ENCODE results near the gene AGAP1. TPM values are rescaled to one million over a fixed set of nuclear protein-coding genes. Genes with fewer than 3 reads are reported as not detected.

The AGAP1 gene
- total and polyA plus RNA-seq, 11 donors, result 5.9 to 21.6 (median 18.9) TPM

DNA sequence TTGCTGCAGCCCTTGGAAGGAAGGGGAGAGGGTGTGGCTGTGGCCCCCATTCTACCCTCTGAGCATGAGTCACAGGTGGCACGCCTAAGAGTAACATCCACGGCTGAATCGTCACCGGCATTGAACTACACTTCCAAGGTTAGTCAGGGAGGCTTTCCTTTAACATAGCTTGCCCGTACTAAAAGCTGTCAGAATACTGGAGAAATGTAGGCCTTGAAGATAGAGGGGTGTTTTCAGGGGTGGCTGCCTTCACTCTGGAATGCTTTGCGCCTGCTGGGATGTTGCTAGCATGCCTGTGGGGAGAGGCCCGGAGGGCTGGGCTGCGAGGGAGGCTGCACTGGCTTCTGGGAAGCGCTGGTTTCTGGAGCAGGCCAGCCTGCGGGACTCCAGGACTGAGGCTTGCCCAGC is 333.7 kb downstream of the AGAP1 start:
- Histone ChIP-seq H3K4me1 (no peaks in the 10 kb centered on the region), H3K4me3 (no peak overlapping the region), H3K27ac (no peak overlapping the region), H3K9me3 (no peaks in the 10 kb centered on the region), H3K36me3 (peaks cover 0 to 21% (median 0%) of the 10 kb centered on the region in 9 donors), H3K27me3 (no peaks in the 10 kb centered on the region)
- 89 to 93% (median 91%) methylated on average over 10 of the region's 10 CpGs for WGBS, 4 donors
- no peak for ATAC-seq
- intact Hi-C loops (cut with DNase I), result no loop called here
- TF ChIP-seq, protein P1, sequence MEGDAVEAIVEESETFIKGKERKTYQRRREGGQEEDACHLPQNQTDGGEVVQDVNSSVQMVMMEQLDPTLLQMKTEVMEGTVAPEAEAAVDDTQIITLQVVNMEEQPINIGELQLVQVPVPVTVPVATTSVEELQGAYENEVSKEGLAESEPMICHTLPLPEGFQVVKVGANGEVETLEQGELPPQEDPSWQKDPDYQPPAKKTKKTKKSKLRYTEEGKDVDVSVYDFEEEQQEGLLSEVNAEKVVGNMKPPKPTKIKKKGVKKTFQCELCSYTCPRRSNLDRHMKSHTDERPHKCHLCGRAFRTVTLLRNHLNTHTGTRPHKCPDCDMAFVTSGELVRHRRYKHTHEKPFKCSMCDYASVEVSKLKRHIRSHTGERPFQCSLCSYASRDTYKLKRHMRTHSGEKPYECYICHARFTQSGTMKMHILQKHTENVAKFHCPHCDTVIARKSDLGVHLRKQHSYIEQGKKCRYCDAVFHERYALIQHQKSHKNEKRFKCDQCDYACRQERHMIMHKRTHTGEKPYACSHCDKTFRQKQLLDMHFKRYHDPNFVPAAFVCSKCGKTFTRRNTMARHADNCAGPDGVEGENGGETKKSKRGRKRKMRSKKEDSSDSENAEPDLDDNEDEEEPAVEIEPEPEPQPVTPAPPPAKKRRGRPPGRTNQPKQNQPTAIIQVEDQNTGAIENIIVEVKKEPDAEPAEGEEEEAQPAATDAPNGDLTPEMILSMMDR (IDR thresholded peaks at IDR 0.05), result no peak
- TF ChIP-seq POLR2A (IDR thresholded peaks at IDR 0.05), result no peak
- DNase-seq, result no peak

- DNase-seq (no peak), ATAC-seq (no peak)
- Histone ChIP-seq H3K27me3 (no peaks in the 10 kb centered on the region), H3K4me1 (no peaks in the 10 kb centered on the region), H3K36me3 (peaks cover 0 to 17% (median 0%) of the 10 kb centered on the region in 9 donors), H3K9me3 (no peaks in the 10 kb centered on the region), H3K4me3 (no peak overlapping the region), H3K27ac (no peak overlapping the region)
- WGBS, 4 donors, result 89 to 95% (median 92%) methylated on average over 8 of the region's 8 CpGs
- TF ChIP-seq, protein P1 (IDR thresholded peaks at IDR 0.05), result no peak
- TF ChIP-seq POLR2A (IDR thresholded peaks at IDR 0.05), result no peak
- intact Hi-C loops (cut with DNase I), result no loop called here
Measured at GRCh38 chr2:235829726-235830125, 335.9 kb downstream of the AGAP1 start.

GRCh38 chr2:235831755-235832154 is 337.9 kb downstream of the AGAP1 start:
- no peak overlapping the region for H3K27ac ChIP-seq
- WGBS, 4 donors, result 92 to 98% (median 96%) methylated on average over 1 of the region's 1 CpG
- no peak for TF ChIP-seq POLR2A (IDR thresholded peaks at IDR 0.05)
- TF ChIP-seq, protein P1 (IDR thresholded peaks at IDR 0.05), result no peak
- no peaks in the 10 kb centered on the region for H3K27me3 ChIP-seq
- H3K9me3 ChIP-seq, result no peaks in the 10 kb centered on the region
- intact Hi-C loops (cut with DNase I), result no loop called here
- peaks cover 0 to 5% (median 0%) of the 10 kb centered on the region in 9 donors for H3K36me3 ChIP-seq
- H3K4me1 ChIP-seq, result no peaks in the 10 kb centered on the region
- ATAC-seq, result no peak
- DNase-seq, result no peak
- no peak overlapping the region for H3K4me3 ChIP-seq

- WGBS, 4 donors, result 94 to 97% (median 96%) methylated on average over 13 to 14 of the region's 14 CpGs
- no peaks in the 10 kb centered on the region for H3K4me1 ChIP-seq
- no peaks in the 10 kb centered on the region for H3K27me3 ChIP-seq
- intact Hi-C loops (cut with DNase I), result no loop called here
- DNase-seq (no peak), ATAC-seq (no peak)
- H3K27ac ChIP-seq, result no peak overlapping the region
- H3K4me3 ChIP-seq, result no peak overlapping the region
- peaks cover 0 to 5% (median 0%) of the 10 kb centered on the region in 9 donors for H3K36me3 ChIP-seq
- TF ChIP-seq POLR2A (IDR thresholded peaks at IDR 0.05), result no peak
- TF ChIP-seq, protein P1 (IDR thresholded peaks at IDR 0.05), result no peak
- H3K9me3 ChIP-seq, result no peaks in the 10 kb centered on the region
Measured at GRCh38 chr2:235832941-235833340, 339.1 kb downstream of the AGAP1 start.

Data from heart left ventricle (tissue), 16 donors.